PC-9 (cell line): ENCODE data around the gene CDC42BPB. TPM values are rescaled to one million over a fixed set of nuclear protein-coding genes. Genes with fewer than 3 reads are reported as not detected.

Experiments
- BruUV-seq: library from RNA; stranded (reverse); fragments of 400-500 nt; replicated peaks from 2 replicates; lab custom pipeline; 2021; lab: Mats Ljungman, UMichigan
- CTCF ChIA-PET: fragments of 300-600 bp; sonication (Branson Sonifier 250); formaldehyde crosslinking; loops from one replicate; lab custom pipeline; 2022; ENCODE audit warnings: antibody characterized with exemption; lab: Charles Lee
- POLR2A ChIA-PET: fragments of 300-600 bp; sonication (Branson Sonifier 250); formaldehyde crosslinking; loops from one replicate; lab custom pipeline; 2022; ENCODE audit warnings: antibody characterized with exemption; ENCODE audit not compliant: unreplicated experiment; lab: Charles Lee
- DNase-seq, 2 experiments: peaks; one replicate each; pipeline versions ENCODE4 v3.0.0 to v3.0.0-alpha.2; 2015 to 2022; ENCODE audit warnings: mixed read lengths in 1 of 2
- H2AFZ ChIP-seq: fragments of 200-600 bp; sonication (generic); 2 replicates; pipeline ENCODE4 v1.8.1; 2017; ENCODE audit warnings: antibody characterized with exemption
- H3F3A ChIP-seq: fragments of 200-600 bp; sonication (generic); 2 replicates; pipeline ENCODE4 v1.8.1; 2017; ENCODE audit warnings: antibody characterized with exemption, mild to moderate bottlenecking, low read depth; ENCODE audit not compliant: insufficient read depth
- H3K27ac ChIP-seq: fragments of 200-600 bp; sonication (generic); 2 replicates; pipeline ENCODE4 v1.6.1; 2016; ENCODE audit warnings: mixed run types
- H3K27me3 ChIP-seq: fragments of 200-600 bp; sonication (generic); 2 replicates; pipeline ENCODE4 v1.6.1; 2016; ENCODE audit warnings: low read depth, mixed run types; ENCODE audit not compliant: insufficient read depth
- H3K36me3 ChIP-seq: fragments of 200-600 bp; sonication (generic); 2 replicates; pipeline ENCODE4 v1.6.1; 2016; ENCODE audit warnings: low read depth, mixed run types
- H3K4me1 ChIP-seq: fragments of 200-600 bp; sonication (generic); replicated peaks from 2 replicates; pipeline ENCODE4 v1.6.1; 2016; ENCODE audit warnings: mixed run types; ENCODE audit not compliant: insufficient read depth
- H3K4me2 ChIP-seq: fragments of 200-600 bp; sonication (generic); 2 replicates; pipeline ENCODE4 v1.6.1; 2017; ENCODE audit warnings: mixed run types
- H3K4me3 ChIP-seq: fragments of 200-600 bp; sonication (generic); 2 replicates; pipeline ENCODE4 v1.6.1; 2016; ENCODE audit warnings: mixed run types
- H3K79me2 ChIP-seq: fragments of 200-600 bp; sonication (generic); 2 replicates; pipeline ENCODE4 v1.6.1; 2017; ENCODE audit warnings: low read depth, mixed run types
- H3K9me2 ChIP-seq: fragments of 200-600 bp; sonication (generic); 2 replicates; pipeline ENCODE4 v1.8.1; 2017; ENCODE audit warnings: mild to moderate bottlenecking; ENCODE audit not compliant: insufficient read depth
- H3K9me3 ChIP-seq: fragments of 200-600 bp; sonication (generic); 2 replicates; pipeline ENCODE4 v1.8.1; 2016; ENCODE audit warnings: low read depth; ENCODE audit not compliant: insufficient read depth
- H4K20me1 ChIP-seq: fragments of 200-600 bp; sonication (generic); 2 replicates; pipeline ENCODE4 v1.8.1; 2017; ENCODE audit not compliant: insufficient read depth
- CTCF ChIP-seq: fragments of 200-600 bp; sonication (generic); conservative IDR thresholded peaks from 2 replicates; pipeline ENCODE4 v1.6.1; 2017; ENCODE audit warnings: mixed run types, antibody characterized with exemption, mild to moderate bottlenecking, moderate library complexity
- EZH2 ChIP-seq: fragments of 200-600 bp; sonication (generic); IDR thresholded peaks from 2 replicates; pipeline ENCODE4 v1.8.0; 2017; ENCODE audit warnings: antibody characterized with exemption, low read depth
- intact Hi-C: fragments of 100-400 bp; cut with micrococcal nuclease; formaldehyde crosslinking; loops from one replicate; pipeline ENCODE4 v1.10.0; 2022; ENCODE audit not compliant: unreplicated experiment
- total RNA-seq: library from RNA; stranded (reverse); gene quantifications from 2 replicates; pipeline ENCODE4 v1.2.3, GENCODE V29; 2021

The CDC42BPB gene
- total RNA-seq, 1 experiment from 2014 or later: 203 TPM

GRCh38 chr14:102944448-102945330, 112.7 kb downstream of the CDC42BPB start:
- no TSS peak for BruUV-seq
- Histone ChIP-seq H3F3A (peaks cover 6% of the 10 kb centered on the region; the same call in 1 of the 2 replicates), H3K27ac (no peak overlapping the region), H2AFZ (no peak overlapping the region), H3K4me3 (no peak overlapping the region), H3K4me2 (no peak overlapping the region), H3K27me3 (no peaks in the 10 kb centered on the region), H4K20me1 (peaks cover 16% of the 10 kb centered on the region; the same call in 1 of the 2 replicates), H3K9me3 (no peaks in the 10 kb centered on the region), H3K79me2 (no peaks in the 10 kb centered on the region), H3K9me2 (no peaks in the 10 kb centered on the region), H3K4me1 (no peaks in the 10 kb centered on the region), H3K36me3 (peaks cover 39% of the 10 kb centered on the region)
- intact Hi-C loops: no loop called here
- TF ChIP-seq CTCF: no peak
- ChIA-PET CTCF (interaction anchor here (0.6 kb wide), 2 partner anchors 186 to 1250 kb away, joined by 3 to 4 read pairs; no protein-coding TSS in a partner anchor), POLR2A (interaction anchor here (0.6 kb wide), 1 partner anchor 12 kb away, joined by 4 read pairs; no protein-coding TSS in a partner anchor)
- DNase-seq: no peak

DNA sequence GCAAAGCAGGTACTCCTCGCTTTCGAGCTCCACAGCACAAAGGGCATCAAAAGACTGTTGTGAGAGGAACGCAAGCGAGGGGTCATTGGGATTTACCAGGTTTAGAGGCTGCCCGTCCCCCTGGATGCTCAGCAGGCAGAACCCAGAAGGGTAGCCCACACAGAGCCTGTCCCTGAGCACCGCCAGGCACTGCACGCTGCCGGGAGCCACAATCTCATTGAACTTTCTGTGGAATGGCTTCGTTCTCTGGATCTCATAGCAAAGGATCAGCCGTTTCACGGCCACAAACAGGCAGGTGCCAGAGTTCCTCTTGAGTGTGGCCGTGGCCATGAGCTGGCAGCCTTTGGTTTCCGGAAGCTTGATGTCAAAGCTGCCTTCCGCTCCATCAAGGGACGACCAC, 113.4 kb downstream of the CDC42BPB start:
- no peak overlapping the region for H2AFZ ChIP-seq
- POLR2A ChIA-PET: interaction anchor here (0.6 kb wide), 1 partner anchor 12 kb away, joined by 4 read pairs; no protein-coding TSS in a partner anchor
- H3K9me3 ChIP-seq: no peaks in the 10 kb centered on the region
- TF ChIP-seq EZH2: no peak
- TF ChIP-seq CTCF: no peak
- no peak overlapping the region for H3K4me2 ChIP-seq
- H3K4me1 ChIP-seq: no peaks in the 10 kb centered on the region
- no peak for DNase-seq
- H4K20me1 ChIP-seq: peaks cover 16% of the 10 kb centered on the region; the same call in 1 of the 2 replicates
- H3K79me2 ChIP-seq: no peaks in the 10 kb centered on the region
- H3K4me3 ChIP-seq: no peak overlapping the region
- H3K27me3 ChIP-seq: no peaks in the 10 kb centered on the region
- peaks cover 34% of the 10 kb centered on the region for H3K36me3 ChIP-seq
- H3F3A ChIP-seq: peaks cover 6% of the 10 kb centered on the region; the same call in 1 of the 2 replicates
- no TSS peak for BruUV-seq
- intact Hi-C loops: no loop called here
- no peak overlapping the region for H3K27ac ChIP-seq
- CTCF ChIA-PET: interaction anchor here (0.6 kb wide), 1 partner anchor 185 kb away, joined by 3 read pairs; no protein-coding TSS in a partner anchor
- no peaks in the 10 kb centered on the region for H3K9me2 ChIP-seq

DNA sequence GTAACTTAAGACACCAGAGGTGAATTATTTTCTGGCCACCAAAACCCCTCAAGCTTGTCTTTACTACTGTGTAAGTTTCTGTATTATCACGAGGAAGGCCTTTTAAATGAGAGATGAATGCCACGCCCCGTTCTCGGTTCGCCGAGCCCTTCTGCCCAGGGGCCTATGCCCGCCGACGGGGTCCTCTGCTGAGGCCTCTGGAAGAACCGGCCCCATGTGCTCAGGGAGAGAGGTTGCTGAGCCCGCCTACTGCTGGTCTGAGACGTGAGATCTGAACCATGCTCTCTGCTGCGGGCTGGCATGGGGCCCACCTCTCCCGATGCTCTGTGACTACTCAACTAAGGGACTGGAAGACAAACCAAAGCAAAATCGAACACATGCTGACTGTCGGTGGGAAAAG, 113.9 kb downstream of the CDC42BPB start:
- POLR2A ChIA-PET: interaction anchor here (0.6 kb wide), 1 partner anchor 425 kb away, joined by 3 read pairs; no protein-coding TSS in a partner anchor
- intact Hi-C loops: no loop called here
- no peak for DNase-seq
- TF ChIP-seq EZH2 (no peak), CTCF (no peak)
- CTCF ChIA-PET: no interaction called here
- no peaks in the 10 kb centered on the region for H3K9me3 ChIP-seq
- peaks cover 6% of the 10 kb centered on the region; the same call in 1 of the 2 replicates for H3F3A ChIP-seq
- H3K27ac ChIP-seq: no peak overlapping the region
- no peaks in the 10 kb centered on the region for H3K4me1 ChIP-seq
- H3K36me3 ChIP-seq: peaks cover 33% of the 10 kb centered on the region
- no peaks in the 10 kb centered on the region for H3K27me3 ChIP-seq
- no TSS peak for BruUV-seq
- H3K4me3 ChIP-seq: no peak overlapping the region
- H2AFZ ChIP-seq: no peak overlapping the region
- no peaks in the 10 kb centered on the region for H3K79me2 ChIP-seq
- H3K4me2 ChIP-seq: no peak overlapping the region
- peaks cover 16% of the 10 kb centered on the region; the same call in 1 of the 2 replicates for H4K20me1 ChIP-seq
- no peaks in the 10 kb centered on the region for H3K9me2 ChIP-seq
